ENCODE measurements around the gene PRMT3. TPM values are rescaled to one million over a fixed set of nuclear protein-coding genes. Genes with fewer than 3 reads are reported as not detected.
"Not testable (repeated sequence)": the region's sequence is repeated elsewhere in the genome, so short reads cannot be mapped to it uniquely, and the experiment has no call there.

Gene PRMT3
- total RNA-seq, 1 donor from 2014 or later = 7.8 TPM

DNA sequence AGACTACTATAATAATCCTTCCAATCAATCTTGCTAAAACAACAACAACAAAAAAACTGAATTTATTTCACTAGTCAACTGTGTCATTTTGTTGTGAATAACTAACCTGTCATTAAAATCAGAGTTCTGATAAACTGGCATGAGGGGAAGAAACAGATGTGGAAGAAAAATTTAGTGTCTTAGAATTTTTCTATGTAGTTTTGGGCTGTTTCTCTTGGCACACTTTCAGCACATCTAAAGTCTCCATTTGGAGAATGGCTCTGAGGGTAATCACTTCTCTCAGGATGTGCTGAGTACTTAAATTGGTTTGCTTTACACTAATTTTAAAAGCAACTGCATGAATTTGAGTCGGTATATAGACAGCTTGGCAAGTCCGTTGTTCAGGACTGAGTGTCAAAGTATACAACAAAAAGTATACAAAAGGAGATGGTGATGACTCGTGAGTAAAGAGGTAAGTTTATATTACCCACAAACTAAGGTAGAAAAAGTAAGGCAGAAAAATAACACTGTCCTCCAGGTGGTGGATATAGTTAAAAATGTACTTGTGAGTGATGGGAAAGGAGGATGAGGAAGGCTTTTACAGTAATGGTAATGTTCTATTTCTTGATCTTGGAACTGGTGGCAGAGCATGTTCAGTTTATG, 13.8 kb upstream of the PRMT3 start:
- no peak for DNase-seq (ENCODE audit: extremely low read depth, low read depth, low spot score)

DNA sequence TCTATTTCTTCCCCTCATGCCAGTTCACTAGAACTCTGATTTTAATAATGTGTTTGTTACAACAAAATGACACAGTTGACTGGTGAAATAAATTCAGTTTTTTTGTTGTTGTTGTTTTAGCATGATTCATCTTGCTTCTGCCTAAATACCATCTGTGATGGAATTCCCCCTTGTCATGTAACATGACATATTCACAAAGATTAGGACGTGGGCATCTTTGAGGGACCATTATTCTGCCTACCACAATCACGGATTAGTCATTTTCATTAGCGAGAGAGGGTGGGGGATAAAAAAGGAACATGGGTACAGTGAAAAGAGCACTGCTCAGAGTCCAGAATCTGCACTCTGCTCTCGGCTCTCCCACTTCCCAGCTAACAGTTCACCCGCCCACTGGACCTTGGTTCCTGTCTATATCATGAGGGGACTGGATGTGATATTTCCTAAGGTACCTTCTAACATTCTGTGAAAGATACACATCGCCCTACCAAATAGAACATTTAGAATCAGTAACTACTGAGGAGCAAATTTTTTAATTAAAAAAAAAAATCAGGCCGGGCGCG, 12.7 kb upstream of the PRMT3 start:
- no peak for DNase-seq (ENCODE audit: extremely low read depth, low read depth, low spot score)

DNA sequence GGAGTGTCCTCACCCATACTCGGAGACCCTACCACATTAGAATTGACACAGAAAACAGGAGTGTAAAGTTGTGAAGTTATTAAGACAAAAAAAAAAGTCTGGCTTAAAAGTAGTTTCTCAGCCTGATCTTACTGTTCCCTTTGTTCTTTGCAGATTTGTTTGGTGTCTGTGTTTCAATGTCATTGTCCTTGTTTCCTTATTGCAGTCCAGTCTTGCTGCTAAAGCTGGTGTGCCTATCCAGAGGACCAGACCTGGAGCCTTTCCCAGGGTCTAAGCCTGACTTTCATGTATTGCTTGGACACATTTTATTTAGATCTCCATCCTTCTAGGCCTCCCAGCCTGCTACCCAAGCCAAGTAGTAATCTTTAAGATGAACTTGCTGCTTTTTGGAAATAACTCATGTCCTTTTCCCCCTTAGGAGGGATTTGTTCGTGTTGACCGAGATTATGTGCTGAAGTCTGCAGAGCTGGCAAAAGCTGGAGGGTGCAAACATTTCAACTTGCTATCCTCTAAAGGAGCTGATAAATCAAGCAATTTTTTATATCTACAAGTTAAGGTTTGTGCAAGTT, 11.3 kb upstream of the PRMT3 start:
- DNase-seq (ENCODE audit: extremely low read depth, low read depth, low spot score) = no peak

DNA sequence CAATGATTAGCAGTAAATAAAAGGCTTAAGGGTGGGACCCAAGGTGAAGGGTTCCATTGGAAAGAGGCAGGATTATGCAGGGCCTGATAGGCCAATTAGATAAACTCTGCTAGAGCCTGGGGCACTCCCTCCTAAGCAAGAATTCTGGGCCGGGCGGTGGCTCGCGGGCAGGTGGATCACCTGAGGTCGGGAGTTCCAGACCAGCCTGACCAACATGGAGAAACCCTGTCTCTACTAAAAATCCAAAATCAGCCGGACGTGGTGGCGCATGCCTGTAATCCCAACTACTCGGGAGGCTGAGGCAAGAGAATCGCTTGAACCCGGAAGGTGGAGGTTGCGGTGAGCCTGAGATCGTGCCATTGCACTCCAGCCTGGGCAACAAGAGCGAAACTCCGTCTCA, 1.5 kb upstream of the PRMT3 start:
- not testable (repeated sequence) for DNase-seq (ENCODE audit: extremely low read depth, low read depth, low spot score)

DNA sequence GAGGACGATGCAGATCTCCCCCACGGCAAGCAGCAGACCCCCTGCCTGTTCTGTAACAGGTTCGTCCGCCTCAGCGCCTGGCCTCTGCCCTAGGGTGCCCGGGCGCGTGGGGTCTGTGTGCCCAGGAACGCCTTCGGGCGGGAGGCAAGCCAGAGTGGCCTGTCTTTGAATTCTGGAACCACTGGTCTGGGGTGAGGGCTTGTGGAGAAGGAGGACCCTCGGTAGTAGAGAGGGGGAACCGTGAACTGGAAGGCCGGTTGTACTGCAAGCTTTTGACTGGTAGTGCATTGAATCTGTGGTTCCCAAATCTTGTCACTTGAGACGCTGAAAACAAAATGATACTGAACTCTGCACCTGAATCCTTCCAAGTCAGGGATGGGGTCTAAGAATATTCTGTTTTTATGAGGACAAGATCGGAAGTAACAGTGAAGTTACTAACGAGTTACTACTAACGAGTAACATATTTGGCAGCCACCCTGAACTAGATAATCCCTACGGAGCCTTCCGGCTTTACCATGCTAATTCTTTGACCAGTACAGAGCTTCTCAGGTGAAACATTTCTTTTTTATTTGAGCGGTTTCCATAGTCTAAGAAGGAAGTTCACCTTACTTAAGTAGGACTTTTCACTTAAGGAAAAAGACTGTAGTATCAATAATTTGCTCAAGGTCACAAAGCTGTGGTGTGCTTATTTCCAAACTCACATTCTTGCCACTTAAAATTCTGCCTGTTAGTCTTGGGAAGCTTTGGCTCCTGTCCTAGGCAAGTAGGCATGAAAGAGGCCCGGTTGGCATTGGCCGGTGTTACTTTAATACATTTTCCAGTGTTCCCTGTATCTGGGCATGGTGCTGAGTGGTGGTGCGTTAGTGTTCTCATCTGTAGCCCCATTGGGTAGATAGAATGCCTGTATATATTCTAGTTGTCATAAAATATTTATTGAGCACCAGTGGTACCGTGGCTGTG, 860 bp downstream of the PRMT3 start:
- no peak for DNase-seq (ENCODE audit: extremely low read depth, low read depth, low spot score)

DNA sequence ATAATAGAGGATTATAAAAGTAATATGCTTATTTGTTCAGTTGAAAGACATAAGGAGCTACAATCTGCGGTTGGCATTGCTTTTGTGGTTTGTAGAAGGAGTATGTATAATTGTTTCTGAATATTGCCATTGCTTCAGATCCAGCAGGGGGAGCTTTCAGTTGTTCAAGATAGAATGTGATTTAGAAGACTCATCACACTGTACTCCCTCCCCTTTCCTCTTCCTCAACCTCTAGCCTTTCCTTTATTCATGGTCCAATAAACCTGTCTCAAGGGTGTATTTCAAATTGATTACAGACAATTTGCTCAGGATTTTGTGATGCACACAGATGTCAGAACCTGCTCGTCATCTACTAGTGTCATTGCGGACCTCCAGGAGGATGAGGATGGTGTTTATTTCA, 9.8 kb downstream of the PRMT3 start:
- DNase-seq (ENCODE audit: extremely low read depth, low read depth, low spot score) = peak; percentile 23

DNA sequence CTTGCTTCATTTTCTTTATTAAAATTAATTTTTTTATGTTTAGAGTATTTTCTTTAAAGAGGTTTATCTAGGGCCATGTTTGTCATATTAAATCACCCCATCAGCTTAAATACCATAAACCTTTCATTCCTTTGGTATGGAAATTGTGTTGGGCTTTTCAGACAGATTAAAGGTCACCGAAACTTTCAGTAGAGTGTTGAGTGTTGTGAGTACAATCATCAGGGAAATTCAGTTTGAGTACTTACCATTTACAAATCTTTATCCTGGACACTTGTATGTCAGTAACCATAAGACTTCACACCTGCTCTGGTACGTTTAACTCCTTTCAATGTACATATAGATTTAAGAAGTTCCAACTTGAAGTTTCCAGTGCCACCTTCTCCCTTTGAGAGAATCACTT, 12.0 kb downstream of the PRMT3 start:
- DNase-seq (ENCODE audit: extremely low read depth, low read depth, low spot score) = no peak

DNA sequence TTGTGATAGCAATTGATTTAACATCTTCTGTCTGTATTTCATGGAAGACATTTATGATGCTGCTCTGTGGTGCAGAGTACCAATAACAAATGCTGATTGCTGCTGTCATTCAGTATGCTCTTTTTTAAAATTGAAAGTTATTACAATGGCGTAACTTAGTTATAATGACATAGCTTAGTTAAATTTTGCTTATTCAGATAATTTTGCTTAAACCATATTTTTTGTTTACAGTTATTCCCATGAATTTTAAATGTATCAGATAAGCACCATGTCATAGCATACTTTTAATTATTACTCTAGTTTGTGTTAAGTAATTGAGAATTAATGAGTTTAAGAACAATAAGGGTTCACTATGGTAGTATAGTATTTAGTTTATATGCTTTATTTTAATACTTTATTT, 15.5 kb downstream of the PRMT3 start:
- no peak for DNase-seq (ENCODE audit: extremely low read depth, low read depth, low spot score)

DNA sequence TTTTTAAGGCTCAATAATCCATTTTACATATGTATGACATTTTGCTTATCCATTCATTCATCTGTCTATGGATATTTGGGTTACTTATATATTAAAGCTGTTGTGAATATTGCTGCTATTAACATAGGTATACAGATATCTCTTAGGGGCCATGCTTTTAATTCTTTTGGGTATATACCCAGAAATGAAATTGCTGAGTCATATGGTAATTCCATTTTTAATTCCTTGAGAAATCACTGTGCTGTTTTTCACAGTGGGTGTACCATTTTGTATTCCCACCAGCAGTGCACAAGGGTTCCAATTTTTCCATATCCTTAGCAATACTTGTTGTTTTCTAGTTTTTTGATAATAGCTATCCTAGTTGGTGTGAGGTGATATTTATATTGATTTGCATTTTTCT, 19.0 kb downstream of the PRMT3 start:
- DNase-seq (ENCODE audit: extremely low read depth, low read depth, low spot score) = no peak

DNA sequence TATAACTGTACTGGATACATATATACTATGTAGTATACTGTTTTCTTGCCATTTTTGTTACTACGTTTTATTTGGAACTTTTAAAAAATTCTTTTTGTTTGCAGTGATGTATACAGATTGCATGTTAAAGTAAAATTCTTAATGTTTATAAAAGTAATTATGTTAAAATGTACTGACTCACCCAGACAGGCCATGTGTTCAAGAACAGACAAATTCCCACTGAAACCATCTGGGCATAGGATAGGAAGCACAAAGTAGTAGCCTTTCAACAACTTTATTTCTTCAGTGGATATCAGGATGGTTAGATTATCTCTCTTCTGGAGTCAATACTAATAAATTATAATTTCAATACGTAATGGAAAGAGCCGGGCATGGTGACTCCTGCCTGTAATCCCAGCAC, 19.8 kb downstream of the PRMT3 start:
- DNase-seq (ENCODE audit: extremely low read depth, low read depth, low spot score) = no peak

DNA sequence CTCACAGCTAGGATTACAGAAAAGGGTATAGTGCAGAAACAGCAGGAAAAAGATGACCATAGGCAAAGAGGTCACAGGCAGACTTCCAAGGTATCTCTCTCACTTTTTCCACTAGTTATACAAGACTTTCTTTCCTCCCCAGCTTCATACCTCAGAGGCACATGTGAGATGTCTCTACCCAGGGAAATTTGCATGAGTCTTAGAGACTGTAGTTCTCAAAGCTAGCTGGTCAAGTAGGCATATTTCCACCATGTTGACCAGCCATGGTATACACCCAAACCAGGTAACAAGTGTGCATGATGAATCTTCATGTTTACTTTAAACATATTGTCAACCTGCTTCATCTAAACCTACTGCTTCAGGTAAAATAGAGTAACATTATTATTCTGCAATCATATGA, 27.9 kb downstream of the PRMT3 start:
- no peak for DNase-seq (ENCODE audit: extremely low read depth, low read depth, low spot score)

DNA sequence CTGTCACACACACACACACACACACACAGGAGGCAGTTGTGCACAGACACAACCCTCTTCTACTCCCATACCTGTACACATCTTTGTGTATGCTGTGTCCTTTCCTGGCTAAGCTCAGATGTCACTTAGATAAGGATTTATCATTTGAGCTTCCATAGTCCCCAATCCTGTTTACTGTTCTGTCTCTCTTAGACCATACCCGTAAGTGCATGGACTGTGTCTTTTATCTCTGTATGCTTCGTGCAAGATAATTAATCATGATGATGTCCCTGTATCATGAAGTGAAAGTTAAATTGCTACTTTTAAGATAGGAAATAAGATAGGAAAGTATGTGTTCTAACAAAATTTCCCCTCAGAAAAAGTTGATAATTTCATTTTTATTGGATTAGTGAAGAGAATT, 30.3 kb downstream of the PRMT3 start:
- DNase-seq (ENCODE audit: extremely low read depth, low read depth, low spot score) = no peak

DNA sequence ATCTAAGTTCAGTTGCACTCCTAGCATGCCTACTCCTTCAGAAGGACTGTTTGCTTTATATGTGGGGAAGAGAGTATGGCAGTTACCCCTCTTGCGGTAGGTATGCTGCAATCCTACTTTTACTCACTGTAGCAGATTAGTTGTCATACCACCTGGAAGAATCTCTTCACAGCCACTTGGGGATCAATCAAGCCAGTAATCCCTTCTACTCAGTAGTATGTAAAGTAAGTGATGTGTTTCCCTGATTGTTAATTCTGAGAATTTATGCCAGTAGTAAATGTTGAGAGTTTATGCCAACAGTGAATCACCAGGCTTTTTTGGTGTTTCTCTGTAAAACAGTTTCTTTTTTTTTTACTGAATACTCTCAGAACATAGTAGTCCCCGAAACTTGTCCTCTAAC, 34.4 kb downstream of the PRMT3 start:
- DNase-seq (ENCODE audit: extremely low read depth, low read depth, low spot score) = no peak

DNA sequence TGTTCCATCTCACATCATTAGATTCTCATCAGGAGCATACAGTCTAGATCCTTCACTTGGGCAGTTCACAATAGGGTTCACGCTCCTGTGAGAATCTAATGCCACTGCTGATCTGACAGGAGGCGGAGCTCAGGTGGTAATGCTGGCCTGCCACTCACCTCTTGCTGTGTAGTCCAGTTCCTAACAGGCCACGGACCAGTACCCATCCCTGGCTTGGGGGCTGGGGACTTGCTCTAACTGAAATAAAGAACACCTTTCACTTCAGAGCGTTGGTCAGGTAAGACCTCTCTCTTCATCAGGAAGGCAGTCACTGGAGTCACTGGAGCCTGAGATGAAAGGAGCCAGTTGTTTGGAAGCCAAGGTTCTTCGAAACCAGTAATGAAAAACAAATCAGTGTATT, 41.7 kb downstream of the PRMT3 start:
- no peak for DNase-seq (ENCODE audit: extremely low read depth, low read depth, low spot score)

DNA sequence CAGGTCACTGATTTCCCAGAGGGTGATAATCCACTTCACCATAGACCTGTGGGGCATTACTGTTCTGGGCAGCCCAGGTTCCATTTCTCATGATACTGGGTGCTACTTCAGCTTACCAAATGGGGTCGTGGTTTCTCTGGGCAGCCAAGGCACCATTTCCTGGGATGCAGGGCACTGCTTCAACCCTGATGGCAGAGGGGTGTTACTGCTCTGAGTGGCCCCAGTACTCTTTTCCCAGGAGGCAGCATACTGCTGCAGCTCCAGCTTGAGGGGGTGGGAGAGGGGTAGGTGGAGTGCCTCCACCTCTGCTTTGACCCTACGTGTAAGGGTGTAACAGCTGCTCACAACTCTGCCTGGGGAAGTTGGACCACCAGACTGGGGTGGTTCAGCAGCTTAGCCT, 51.1 kb downstream of the PRMT3 start:
- DNase-seq (ENCODE audit: extremely low read depth, low read depth, low spot score) = no peak

DNA sequence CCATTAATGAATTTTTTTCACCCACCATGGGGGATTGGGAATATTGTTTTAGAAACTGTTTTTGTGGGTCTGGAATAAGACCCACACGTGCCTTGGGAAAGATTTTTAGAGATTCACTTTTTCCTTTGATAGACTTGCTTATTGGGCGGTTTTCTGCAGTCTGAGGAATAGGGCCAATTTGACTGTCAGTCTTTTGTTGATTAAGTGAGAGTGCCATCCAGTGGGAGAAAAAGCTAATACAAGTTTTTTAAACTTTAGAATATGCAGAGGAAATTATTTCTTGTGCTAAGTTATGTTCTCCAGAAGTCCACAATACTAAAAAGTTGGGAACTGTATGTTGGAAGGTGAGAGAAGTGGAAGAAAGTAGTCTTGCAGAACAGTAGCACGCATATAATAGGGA, 56.1 kb downstream of the PRMT3 start:
- DNase-seq (ENCODE audit: extremely low read depth, low read depth, low spot score) = peak; percentile 3

DNA sequence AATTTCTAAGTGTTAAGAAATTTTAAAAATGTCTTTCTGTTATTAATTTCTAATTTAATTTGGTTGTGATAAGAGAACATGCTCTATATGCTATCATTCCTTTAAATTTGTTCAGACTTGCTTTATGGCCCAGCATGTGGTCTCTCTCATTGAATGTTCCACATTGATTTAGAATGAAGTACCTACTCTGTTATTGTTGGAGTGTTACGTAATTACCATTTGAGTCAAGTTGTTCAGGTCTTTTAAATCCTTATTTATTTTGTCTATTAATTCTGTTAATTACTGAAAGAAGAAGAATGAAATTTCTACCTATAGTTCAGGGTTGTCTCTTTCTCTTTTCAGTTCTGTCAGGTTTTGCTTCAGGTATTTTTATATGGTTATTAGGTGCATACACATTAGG, 57.0 kb downstream of the PRMT3 start:
- DNase-seq (ENCODE audit: extremely low read depth, low read depth, low spot score) = no peak

DNA sequence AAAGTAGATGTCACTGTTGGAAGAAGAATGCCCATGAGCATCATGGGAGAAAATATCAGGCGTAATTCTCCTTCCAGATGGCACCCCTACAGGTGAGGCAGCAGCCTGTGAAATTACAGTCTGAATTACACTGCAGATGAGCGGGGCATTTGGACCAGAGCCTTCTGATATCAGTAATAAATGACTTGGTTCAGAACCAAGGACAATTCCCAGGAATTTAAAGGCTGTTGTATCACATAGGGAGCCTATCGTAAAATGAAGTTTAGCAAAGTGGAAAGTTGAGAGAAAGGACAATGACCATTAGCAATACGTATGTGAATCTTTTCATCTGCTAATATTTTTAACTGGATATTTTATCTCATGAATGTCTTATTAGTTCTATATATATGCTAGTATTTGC, 61.3 kb downstream of the PRMT3 start:
- DNase-seq (ENCODE audit: extremely low read depth, low read depth, low spot score) = no peak

DNA sequence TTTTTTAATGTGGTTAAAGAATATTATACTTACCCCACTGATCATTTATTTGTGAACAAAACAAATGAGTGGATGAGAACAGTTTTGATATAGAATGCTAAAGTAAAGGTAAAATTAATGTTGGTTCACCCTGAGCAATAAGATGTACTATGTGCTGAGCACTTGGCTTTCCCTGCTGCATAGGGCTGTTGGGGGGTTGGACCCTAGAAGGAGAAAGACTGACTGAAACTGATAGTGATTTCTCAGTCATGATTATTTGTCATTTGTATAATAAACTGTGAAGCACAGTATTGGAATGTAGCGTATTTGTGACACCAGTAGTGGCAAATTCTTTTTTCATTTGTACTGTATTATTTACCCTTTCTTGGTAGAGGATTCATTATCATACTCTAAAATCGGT, 63.3 kb downstream of the PRMT3 start:
- no peak for DNase-seq (ENCODE audit: extremely low read depth, low read depth, low spot score)

DNA sequence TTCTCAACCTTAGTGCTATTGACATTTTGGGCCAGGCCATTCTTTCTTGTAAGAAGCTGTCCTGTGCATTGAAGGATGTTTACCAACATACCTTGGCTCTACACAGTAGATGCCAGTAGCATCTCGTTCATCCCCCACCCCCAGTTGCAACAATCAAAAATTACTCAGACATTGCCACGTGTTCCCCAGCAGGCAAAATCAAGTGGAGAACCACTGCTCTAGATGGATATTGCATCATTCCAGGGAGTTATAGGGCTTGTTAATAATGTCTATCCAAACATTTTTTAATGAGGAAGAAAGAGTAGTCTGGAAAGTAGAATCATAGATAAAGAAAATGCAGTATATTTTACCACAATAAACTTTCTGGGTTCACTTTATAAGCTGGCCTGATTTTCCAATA, 64.1 kb downstream of the PRMT3 start:
- DNase-seq (ENCODE audit: extremely low read depth, low read depth, low spot score) = no peak

DNA sequence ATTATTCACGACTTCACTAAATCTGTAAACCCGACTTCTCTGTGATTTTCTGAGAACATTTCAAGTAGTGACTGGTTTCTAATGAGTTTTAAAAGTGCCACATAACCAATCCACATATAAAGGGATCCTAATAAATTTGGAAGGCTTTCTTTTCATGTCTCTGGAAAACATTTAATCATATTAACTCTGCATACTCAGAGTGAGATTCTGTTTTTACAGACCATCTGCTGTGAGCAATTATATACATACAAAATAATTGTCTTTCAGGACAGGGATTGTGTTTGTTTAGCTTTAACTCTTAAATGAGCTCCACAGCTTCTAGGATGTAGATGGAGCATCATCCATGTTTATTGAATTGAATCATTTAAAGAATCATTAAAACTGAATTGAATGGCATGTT, 65.1 kb downstream of the PRMT3 start:
- DNase-seq (ENCODE audit: extremely low read depth, low read depth, low spot score) = no peak

Data from glomerular endothelial cell (primary cell).